Activated CD4-positive, alpha-beta T cell treated with anti-CD3 and anti-CD28 coated beads for 24 hours (primary cell): Measurements from ENCODE around the gene GSTM4.

Experiments used
- DNase-seq, 2 donors: peaks; one replicate each; pipeline ENCODE4 v3.0.0-alpha.2; 2020; ENCODE audit warnings: low read depth in 2 of 2

The GSTM4 gene

DNA sequence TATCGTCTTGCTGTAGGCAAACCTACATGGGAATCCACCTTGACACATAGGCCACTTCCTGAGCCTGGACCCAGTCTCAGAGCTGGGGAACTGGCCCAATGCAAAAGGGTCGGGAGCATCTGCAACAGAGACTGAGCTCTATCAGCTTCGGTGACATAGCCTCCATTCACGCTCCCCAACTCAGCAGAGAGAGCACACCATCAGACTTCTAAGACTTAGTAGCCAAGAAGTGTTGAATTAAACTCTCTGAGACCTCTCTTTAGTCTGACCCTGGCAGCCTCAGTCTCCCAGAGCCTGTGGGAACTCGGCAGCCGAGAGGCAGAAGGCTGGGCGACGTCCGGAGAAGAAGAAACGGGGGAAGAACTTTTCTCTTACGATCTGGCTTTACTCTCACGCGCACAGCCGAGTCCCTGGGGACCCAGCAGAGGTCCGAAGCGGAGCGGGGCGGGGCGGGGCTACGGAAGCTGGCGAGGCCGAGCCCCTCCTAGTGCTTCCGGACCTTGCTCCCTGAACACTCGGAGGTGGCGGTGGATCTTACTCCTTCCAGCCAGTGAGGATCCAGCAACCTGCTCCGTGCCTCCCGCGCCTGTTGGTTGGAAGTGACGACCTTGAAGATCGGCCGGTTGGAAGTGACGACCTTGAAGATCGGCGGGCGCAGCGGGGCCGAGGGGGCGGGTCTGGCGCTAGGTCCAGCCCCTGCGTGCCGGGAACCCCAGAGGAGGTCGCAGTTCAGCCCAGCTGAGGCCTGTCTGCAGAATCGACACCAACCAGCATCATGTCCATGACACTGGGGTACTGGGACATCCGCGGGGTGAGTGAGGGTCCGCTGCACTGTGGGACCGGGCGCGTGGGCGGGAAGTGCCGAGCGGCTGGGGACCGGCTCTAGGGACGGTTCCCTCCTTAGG, at the start of gene GSTM4:
GSTM4 (plus strand) TSS at position 485 of the 905 bp plus-strand sequence; CDS start at position 776, 291 bp downstream.
- DNase-seq = peak; percentile 62 to 74

- DNase-seq = no peak
These were observed 46.0 kb upstream of the GSTM4 start for GRCh38 chr1:109609881-109610280.

DNA sequence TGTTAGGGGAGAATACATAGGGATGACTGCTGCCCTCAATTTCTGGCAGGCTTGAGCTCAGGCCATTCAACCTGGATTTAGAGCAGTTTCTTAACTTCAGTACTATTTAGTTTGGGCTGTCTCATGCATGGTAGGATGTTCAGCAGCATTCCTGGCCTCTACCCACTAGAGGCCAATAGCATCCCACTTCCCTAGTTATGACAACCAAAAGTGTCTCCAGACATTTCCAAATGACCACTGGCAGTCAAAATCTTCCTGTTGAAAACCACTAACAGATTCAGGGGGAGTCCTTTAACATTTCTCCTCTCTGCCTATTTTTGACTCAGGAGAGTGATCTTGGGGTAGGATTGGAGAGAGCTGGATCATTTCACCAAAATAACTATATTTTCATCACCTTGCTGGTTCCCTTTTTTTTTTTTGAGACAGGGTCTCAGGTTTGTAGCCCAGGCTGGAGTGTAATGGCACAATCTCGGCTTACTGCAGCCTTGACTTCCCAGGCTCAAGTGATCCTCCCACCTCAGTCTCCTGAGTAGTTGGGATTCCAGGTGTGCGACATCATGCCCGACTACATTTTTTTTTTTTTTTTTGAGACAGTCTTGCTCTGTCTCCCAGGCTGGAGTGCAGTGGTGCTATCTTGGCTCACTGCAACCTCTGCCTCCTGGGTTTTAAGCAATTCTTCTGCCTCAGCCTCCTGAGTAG, 45.1 kb upstream of the GSTM4 start:
- no peak for DNase-seq

- DNase-seq = no peak
These were observed 44.5 kb upstream of the GSTM4 start for GRCh38 chr1:109611308-109611990.

DNA sequence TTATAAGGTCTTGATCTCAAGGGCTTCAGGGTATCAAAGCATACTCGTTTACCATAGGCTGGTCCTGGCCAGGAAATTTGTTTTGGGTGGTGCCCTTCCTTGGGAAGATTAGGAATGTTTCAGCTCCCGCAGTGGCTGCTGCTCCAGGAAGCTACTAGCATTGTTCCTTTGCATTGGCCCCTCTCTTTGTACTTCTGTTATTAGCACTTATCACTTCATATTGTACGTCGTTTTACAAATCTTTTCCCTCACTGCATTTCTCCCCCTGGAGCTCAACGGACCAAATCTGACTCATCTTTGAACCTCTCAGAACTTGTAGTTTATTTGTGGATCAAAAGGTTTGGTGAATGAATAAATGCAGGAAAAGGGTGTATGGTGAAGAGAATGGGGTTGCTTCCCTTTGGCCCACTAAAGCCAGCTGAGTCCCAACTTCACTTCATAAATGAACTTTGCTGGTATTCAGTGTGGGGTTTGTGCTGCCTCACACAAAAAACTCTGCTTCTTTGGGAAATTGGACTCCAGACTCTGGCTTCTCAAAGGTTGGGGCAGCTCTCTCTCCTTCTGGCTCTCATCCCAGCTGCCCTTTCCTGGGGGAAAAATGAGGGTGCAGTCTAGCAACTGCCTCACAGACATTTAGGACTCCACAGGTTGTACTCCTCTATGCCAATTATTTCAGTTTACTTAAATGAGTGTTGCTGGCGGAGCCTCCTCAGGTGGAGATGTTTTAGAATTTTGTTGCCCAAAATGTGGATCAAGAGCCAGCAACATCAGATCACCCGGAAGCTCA, 42.3 kb upstream of the GSTM4 start:
- no peak for DNase-seq

- no peak for DNase-seq
These were observed 40.0 kb upstream of the GSTM4 start for GRCh38 chr1:109615879-109616278.

DNA sequence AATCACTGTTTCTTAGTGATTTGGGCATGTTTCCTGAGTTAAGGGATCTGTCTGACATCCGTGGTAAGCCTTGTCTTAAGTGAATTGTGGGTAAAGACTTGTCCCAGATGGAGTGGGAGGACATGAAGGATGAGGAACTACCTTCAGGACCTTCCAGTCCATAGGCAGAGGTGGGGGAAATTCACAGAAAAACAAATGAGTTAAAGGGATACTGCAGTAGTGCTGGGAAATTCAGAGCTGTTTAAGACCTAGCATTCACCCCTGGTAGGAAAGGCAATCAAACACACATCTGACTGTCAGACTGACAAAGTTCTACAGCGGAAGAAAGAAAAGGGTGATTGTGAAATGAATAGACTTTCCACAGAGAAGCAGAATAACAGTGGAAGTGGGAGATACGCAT, 39.5 kb upstream of the GSTM4 start:
- DNase-seq = no peak

DNA sequence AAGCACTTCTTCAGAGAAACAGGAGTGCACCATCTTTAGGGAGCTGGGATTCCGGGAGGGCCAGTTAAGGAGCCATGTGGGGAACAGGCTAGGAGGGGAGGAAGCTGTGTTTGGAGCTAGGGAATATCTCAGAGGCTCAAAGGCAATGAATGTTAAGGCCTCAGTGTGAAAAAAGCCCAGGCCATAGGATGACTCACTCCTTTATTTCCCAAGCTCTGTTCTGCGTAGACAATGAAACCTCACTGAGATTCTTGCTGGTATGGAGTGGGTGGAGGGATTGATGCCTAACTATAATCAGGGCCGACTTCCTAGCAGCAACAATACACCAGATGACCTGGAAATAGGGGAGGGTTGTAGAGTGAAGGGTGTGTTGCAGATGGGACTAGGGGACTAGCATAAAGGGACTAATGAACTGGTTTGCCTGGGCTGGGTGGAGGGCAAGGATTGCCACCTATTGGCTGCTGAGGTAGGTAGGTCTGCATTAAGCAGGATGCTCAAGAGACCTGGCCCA, 38.6 kb upstream of the GSTM4 start:
- DNase-seq = no peak

- DNase-seq = no peak
These were observed 37.0 kb upstream of the GSTM4 start for GRCh38 chr1:109618661-109619575.

DNA sequence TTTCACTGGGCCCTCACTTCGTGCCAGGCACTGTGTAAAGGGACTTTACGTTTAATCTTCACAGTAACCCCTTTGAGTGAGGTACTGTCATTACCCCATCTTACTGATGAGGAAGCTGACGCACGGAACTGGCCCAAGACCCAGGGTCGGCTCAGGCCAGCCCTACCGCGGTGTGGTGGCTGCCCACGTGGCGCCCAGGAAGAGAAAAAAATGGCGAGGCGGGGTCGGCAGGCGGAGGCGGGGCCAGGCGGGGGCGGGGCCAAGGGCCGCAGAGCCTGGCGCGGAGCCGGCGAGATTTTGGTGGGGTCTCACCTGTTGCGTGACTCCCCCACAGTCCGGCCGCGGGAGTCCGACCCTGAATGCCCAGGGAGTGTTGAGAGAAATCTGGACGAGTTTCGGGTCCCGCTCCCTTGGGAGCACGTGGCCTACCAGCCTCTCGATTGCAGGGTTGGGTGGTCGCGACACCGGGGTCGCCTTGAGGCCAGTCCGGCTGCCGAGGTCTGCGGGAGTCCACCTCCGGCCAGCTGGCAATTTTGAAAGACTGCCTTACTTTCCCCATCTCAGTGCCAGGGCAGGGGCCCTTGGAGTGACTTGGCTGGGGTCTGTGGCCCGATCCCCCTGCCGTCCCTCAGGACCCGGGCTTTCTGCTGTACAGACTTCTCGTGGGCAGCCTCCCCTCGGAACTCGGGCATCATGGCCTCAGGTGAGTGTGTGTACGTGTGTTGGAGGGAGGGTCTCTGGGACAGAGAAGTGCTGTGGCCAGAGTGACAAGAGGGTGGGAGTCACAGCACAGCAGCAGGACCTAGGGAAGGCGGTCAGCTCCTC, 36.1 kb upstream of the GSTM4 start, which contains the start of the genes AMPD2 and GNAT2:
AMPD2 (plus strand) TSS at position 262 of the 825 bp plus-strand sequence. CDS start 1,339 bp downstream, outside the sequence.
GNAT2 (minus strand) TSS at position 41 of the 825 bp plus-strand sequence. CDS start 6,746 bp downstream, outside the sequence.
- peak; percentile 54 to 64 for DNase-seq

- DNase-seq = no peak
These were observed 35.5 kb upstream of the GSTM4 start for GRCh38 chr1:109620401-109620791.

DNA sequence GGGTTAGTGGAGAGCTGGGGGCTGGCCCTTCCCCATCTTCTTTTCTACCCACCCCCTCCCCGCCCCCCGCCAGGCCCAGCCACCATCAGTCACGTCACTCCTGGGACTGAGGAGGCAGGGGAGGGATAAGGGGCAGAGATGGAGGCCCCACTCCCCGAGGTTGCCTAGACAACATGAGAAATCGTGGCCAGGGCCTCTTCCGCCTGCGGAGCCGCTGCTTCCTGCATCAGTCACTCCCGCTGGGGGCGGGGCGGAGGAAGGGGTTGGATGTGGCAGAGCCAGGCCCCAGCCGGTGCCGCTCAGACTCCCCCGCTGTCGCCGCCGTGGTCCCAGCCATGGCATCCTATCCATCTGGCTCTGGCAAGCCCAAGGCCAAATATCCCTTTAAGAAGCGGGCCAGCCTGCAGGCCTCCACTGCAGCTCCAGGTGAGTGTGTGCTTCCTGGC, 35.0 kb upstream of the GSTM4 start:
- DNase-seq = peak; percentile 96 to 98

DNA sequence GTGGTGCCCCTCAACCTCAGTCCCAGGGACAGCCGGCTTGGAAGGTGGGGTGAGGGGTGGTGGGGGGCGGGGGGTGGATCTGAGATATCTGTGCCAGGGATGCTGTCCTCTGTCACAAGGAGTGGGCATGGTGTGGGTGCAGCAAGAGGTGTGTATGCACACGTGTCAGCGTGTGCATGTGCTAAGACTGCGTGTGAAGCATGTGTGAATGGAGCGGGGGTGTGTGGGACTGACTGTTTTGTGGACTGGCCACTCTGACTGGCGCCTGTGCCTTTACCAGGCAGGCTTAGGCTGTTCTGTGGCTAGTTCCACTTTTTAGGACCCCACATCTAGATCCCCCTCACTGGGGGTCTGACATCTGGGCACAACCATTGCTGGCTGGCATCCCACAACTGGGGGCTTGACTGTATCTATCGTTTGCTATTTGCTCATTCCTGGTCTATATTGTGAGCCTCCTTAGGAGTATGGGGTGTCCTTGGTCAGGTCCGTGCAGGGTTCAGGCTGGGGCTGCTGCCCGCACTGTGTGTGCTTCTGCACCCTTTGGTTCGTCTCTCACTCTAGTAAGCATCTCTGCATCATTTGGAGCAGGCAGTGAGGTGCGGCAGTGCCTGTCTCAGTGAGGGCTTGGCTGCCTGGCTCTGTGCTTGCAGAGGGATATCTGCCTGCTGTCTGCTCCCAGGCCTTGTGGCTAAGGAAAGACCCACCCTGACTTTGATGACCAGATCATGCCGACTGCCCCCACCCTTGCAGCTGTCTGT, 34.3 kb upstream of the GSTM4 start:
- no peak for DNase-seq

- no peak for DNase-seq
These were observed 33.6 kb upstream of the GSTM4 start for GRCh38 chr1:109622137-109622892.

- no peak for DNase-seq
These were observed 33.0 kb upstream of the GSTM4 start for GRCh38 chr1:109622895-109623294.

GRCh38 chr1:109623601-109624161, 32.2 kb upstream of the GSTM4 start:
- DNase-seq = no peak
